PC-9 (cell line): ENCODE data around the gene SLC2A2. TPM values are rescaled to one million over a fixed set of nuclear protein-coding genes. Genes with fewer than 3 reads are reported as not detected.
A peak's percentile ranks its signal among the peaks of the same experiment; 100 is the strongest.

Source experiments
- BruUV-seq: library from RNA; stranded (reverse); fragments of 400-500 nt; replicated peaks from 2 replicates; lab custom pipeline; 2021; lab: Mats Ljungman, UMichigan
- CTCF ChIA-PET: fragments of 300-600 bp; sonication (Branson Sonifier 250); formaldehyde crosslinking; loops from one replicate; lab custom pipeline; 2022; ENCODE audit warnings: antibody characterized with exemption; lab: Charles Lee
- POLR2A ChIA-PET: fragments of 300-600 bp; sonication (Branson Sonifier 250); formaldehyde crosslinking; loops from one replicate; lab custom pipeline; 2022; ENCODE audit warnings: antibody characterized with exemption; ENCODE audit not compliant: unreplicated experiment; lab: Charles Lee
- DNase-seq, 2 experiments: peaks; one replicate each; pipeline versions ENCODE4 v3.0.0 to v3.0.0-alpha.2; 2015 to 2022; ENCODE audit warnings: mixed read lengths in 1 of 2
- H2AFZ ChIP-seq: fragments of 200-600 bp; sonication (generic); 2 replicates; pipeline ENCODE4 v1.8.1; 2017; ENCODE audit warnings: antibody characterized with exemption
- H3F3A ChIP-seq: fragments of 200-600 bp; sonication (generic); 2 replicates; pipeline ENCODE4 v1.8.1; 2017; ENCODE audit warnings: antibody characterized with exemption, mild to moderate bottlenecking, low read depth; ENCODE audit not compliant: insufficient read depth
- H3K27ac ChIP-seq: fragments of 200-600 bp; sonication (generic); 2 replicates; pipeline ENCODE4 v1.6.1; 2016; ENCODE audit warnings: mixed run types
- H3K27me3 ChIP-seq: fragments of 200-600 bp; sonication (generic); 2 replicates; pipeline ENCODE4 v1.6.1; 2016; ENCODE audit warnings: low read depth, mixed run types; ENCODE audit not compliant: insufficient read depth
- H3K36me3 ChIP-seq: fragments of 200-600 bp; sonication (generic); 2 replicates; pipeline ENCODE4 v1.6.1; 2016; ENCODE audit warnings: low read depth, mixed run types
- H3K4me1 ChIP-seq: fragments of 200-600 bp; sonication (generic); replicated peaks from 2 replicates; pipeline ENCODE4 v1.6.1; 2016; ENCODE audit warnings: mixed run types; ENCODE audit not compliant: insufficient read depth
- H3K4me2 ChIP-seq: fragments of 200-600 bp; sonication (generic); 2 replicates; pipeline ENCODE4 v1.6.1; 2017; ENCODE audit warnings: mixed run types
- H3K4me3 ChIP-seq: fragments of 200-600 bp; sonication (generic); 2 replicates; pipeline ENCODE4 v1.6.1; 2016; ENCODE audit warnings: mixed run types
- H3K79me2 ChIP-seq: fragments of 200-600 bp; sonication (generic); 2 replicates; pipeline ENCODE4 v1.6.1; 2017; ENCODE audit warnings: low read depth, mixed run types
- H3K9me2 ChIP-seq: fragments of 200-600 bp; sonication (generic); 2 replicates; pipeline ENCODE4 v1.8.1; 2017; ENCODE audit warnings: mild to moderate bottlenecking; ENCODE audit not compliant: insufficient read depth
- H3K9me3 ChIP-seq: fragments of 200-600 bp; sonication (generic); 2 replicates; pipeline ENCODE4 v1.8.1; 2016; ENCODE audit warnings: low read depth; ENCODE audit not compliant: insufficient read depth
- H4K20me1 ChIP-seq: fragments of 200-600 bp; sonication (generic); 2 replicates; pipeline ENCODE4 v1.8.1; 2017; ENCODE audit not compliant: insufficient read depth
- CTCF ChIP-seq: fragments of 200-600 bp; sonication (generic); conservative IDR thresholded peaks from 2 replicates; pipeline ENCODE4 v1.6.1; 2017; ENCODE audit warnings: mixed run types, antibody characterized with exemption, mild to moderate bottlenecking, moderate library complexity
- EZH2 ChIP-seq: fragments of 200-600 bp; sonication (generic); IDR thresholded peaks from 2 replicates; pipeline ENCODE4 v1.8.0; 2017; ENCODE audit warnings: antibody characterized with exemption, low read depth
- intact Hi-C: fragments of 100-400 bp; cut with micrococcal nuclease; formaldehyde crosslinking; loops from one replicate; pipeline ENCODE4 v1.10.0; 2022; ENCODE audit not compliant: unreplicated experiment
- total RNA-seq: library from RNA; stranded (reverse); gene quantifications from 2 replicates; pipeline ENCODE4 v1.2.3, GENCODE V29; 2021

Gene SLC2A2
- total RNA-seq, 1 experiment from 2014 or later = not detected

- no peaks in the 10 kb centered on the region for H3K79me2 ChIP-seq
- peaks cover 24% of the 10 kb centered on the region for H3K4me1 ChIP-seq
- H3K27me3 ChIP-seq = no peaks in the 10 kb centered on the region
- no peak overlapping the region for H3K27ac ChIP-seq
- H3K9me2 ChIP-seq = no peaks in the 10 kb centered on the region
- TF ChIP-seq EZH2 (no peak), CTCF (no peak)
- H4K20me1 ChIP-seq = no peaks in the 10 kb centered on the region
- ChIA-PET POLR2A (interaction anchor here (0.6 to 0.7 kb wide), 2 partner anchors 15 to 38 kb away, joined by 4 to 7 read pairs; no protein-coding TSS in a partner anchor), CTCF (no interaction called here)
- H3F3A ChIP-seq = peaks cover 6% of the 10 kb centered on the region
- peak overlapping the region; percentile 11; the same call in 1 of the 2 replicates for H2AFZ ChIP-seq
- H3K4me2 ChIP-seq = no peak overlapping the region
- BruUV-seq = no TSS peak
- intact Hi-C loops = no loop called here
- no peaks in the 10 kb centered on the region; the same call in 1 of the 2 replicates for H3K9me3 ChIP-seq
- no peak overlapping the region for H3K4me3 ChIP-seq
- no peak for DNase-seq
- no peaks in the 10 kb centered on the region for H3K36me3 ChIP-seq
Measured at GRCh38 chr3:171005648-171006047, 20.9 kb downstream of the SLC2A2 start.

- Histone ChIP-seq H3K79me2 (no peaks in the 10 kb centered on the region), H2AFZ (no peak overlapping the region), H3K27ac (no peak overlapping the region), H3K27me3 (no peaks in the 10 kb centered on the region), H3K4me1 (peaks cover 55% of the 10 kb centered on the region), H3K9me3 (no peaks in the 10 kb centered on the region; the same call in 1 of the 2 replicates), H3K4me2 (no peak overlapping the region), H3K4me3 (no peak overlapping the region), H3F3A (peaks cover 30% of the 10 kb centered on the region), H3K36me3 (no peaks in the 10 kb centered on the region), H3K9me2 (no peaks in the 10 kb centered on the region), H4K20me1 (no peaks in the 10 kb centered on the region)
- ChIA-PET CTCF (no interaction called here), POLR2A (no interaction called here)
- peak in 1 of 2 experiments; percentile 84 for DNase-seq
- intact Hi-C loops = loop anchor here (5.0 kb wide), 1 partner anchor 355 kb away; no protein-coding TSS in a partner anchor
- TF ChIP-seq EZH2 (no peak), CTCF (no peak)
- no TSS peak for BruUV-seq
Measured at GRCh38 chr3:171001957-171002694, 24.4 kb downstream of the SLC2A2 start.

GRCh38 chr3:171001250-171001893, 25.1 kb downstream of the SLC2A2 start:
- H3K27ac ChIP-seq = no peak overlapping the region
- H3K9me2 ChIP-seq = no peaks in the 10 kb centered on the region
- peaks cover 30% of the 10 kb centered on the region for H3F3A ChIP-seq
- TF ChIP-seq EZH2 (no peak), CTCF (no peak)
- POLR2A ChIA-PET = interaction anchor here (0.6 kb wide), 1 partner anchor 791 kb away, joined by 3 read pairs; no protein-coding TSS in a partner anchor
- no peaks in the 10 kb centered on the region for H3K27me3 ChIP-seq
- H3K79me2 ChIP-seq = no peaks in the 10 kb centered on the region
- H3K9me3 ChIP-seq = peaks cover 5% of the 10 kb centered on the region
- CTCF ChIA-PET = no interaction called here
- H3K4me2 ChIP-seq = no peak overlapping the region
- intact Hi-C loops = loop anchor here (5.0 kb wide), 1 partner anchor 356 kb away; no protein-coding TSS in a partner anchor
- DNase-seq = no peak
- H3K4me3 ChIP-seq = no peak overlapping the region
- peaks cover 55% of the 10 kb centered on the region for H3K4me1 ChIP-seq
- no peaks in the 10 kb centered on the region for H3K36me3 ChIP-seq
- no peaks in the 10 kb centered on the region for H4K20me1 ChIP-seq
- 0 out of 2 replicates have a peak overlapping the region, but pooled peaks have one; percentile 42 for H2AFZ ChIP-seq
- BruUV-seq = no TSS peak
